HFF-Myc (cell line): Measurements from ENCODE around the gene KPNA1.
"Not testable (repeated sequence)": the region's sequence is repeated elsewhere in the genome, so short reads cannot be mapped to it uniquely, and the experiment has no call there.

Experiments
- DNase-seq: peaks from one replicate; pipeline ENCODE4 v3.0.0-alpha.2; 2011; ENCODE audit warnings: low read depth; ENCODE audit errors: extremely low read depth
- H3K4me3 ChIP-seq: replicated peaks from 2 replicates; pipeline ENCODE4 v1.5.1; 2011; ENCODE audit warnings: low read depth, mild to moderate bottlenecking, control low read depth, low read length
- CTCF ChIP-seq: IDR thresholded peaks from 2 replicates; pipeline ENCODE4 v1.5.1; 2012; ENCODE audit warnings: mild to moderate bottlenecking, low read depth, low read length, control low read depth; ENCODE audit errors: missing control alignments

KPNA1 gene

GRCh38 chr3:122513386-122514122, 1.2 kb downstream of the KPNA1 start:
- TF ChIP-seq CTCF: no peak
- peak; percentile 33 for DNase-seq

GRCh38 chr3:122512284-122512683, 2.5 kb downstream of the KPNA1 start:
- TF ChIP-seq CTCF: no peak
- no peak for DNase-seq
- H3K4me3 ChIP-seq: no peak overlapping the region

More at GRCh38 chr3:122513386-122514122, 1.2 kb downstream of the KPNA1 start:
- peak overlapping the region; percentile 68 for H3K4me3 ChIP-seq

- DNase-seq: no peak
These were observed 3.7 kb downstream of the KPNA1 start for GRCh38 chr3:122510878-122511535.

GRCh38 chr3:122508944-122509343, 5.8 kb downstream of the KPNA1 start:
- H3K4me3 ChIP-seq, DNase-seq: not testable (repeated sequence)

More at GRCh38 chr3:122510878-122511535, 3.7 kb downstream of the KPNA1 start:
- no peak overlapping the region for H3K4me3 ChIP-seq
- TF ChIP-seq CTCF: no peak

GRCh38 chr3:122508135-122508914, 6.4 kb downstream of the KPNA1 start:
- no peak overlapping the region for H3K4me3 ChIP-seq
- TF ChIP-seq CTCF: no peak
- DNase-seq: no peak

- no peak for TF ChIP-seq CTCF
- DNase-seq: no peak
- H3K4me3 ChIP-seq: no peak overlapping the region
These were observed 8.3 kb downstream of the KPNA1 start for GRCh38 chr3:122506450-122506849.

GRCh38 chr3:122505676-122506075, 9.1 kb downstream of the KPNA1 start:
- H3K4me3 ChIP-seq: no peak overlapping the region
- DNase-seq: no peak
- no peak for TF ChIP-seq CTCF
